H1 (cell line): Measurements from ENCODE around the gene CREBBP. TPM values are rescaled to one million over a fixed set of nuclear protein-coding genes. Genes with fewer than 3 reads are reported as not detected.

Experiments
- ATF2 ChIP-seq: IDR thresholded peaks from 2 replicates; pipeline ENCODE4 v1.6.1; 2012; ENCODE audit warnings: low read length, inconsistent platforms
- CHD2 ChIP-seq: IDR thresholded peaks from 2 replicates; pipeline ENCODE4 v1.6.1; 2012; ENCODE audit warnings: low read length, improper control_type of control experiment
- RBBP5 ChIP-seq: IDR thresholded peaks from 2 replicates; pipeline ENCODE4 v1.7.1; 2012; ENCODE audit warnings: low read depth, mild to moderate bottlenecking, inconsistent platforms, low read length, moderate library complexity, borderline replicate concordance
- RFX5 ChIP-seq: IDR thresholded peaks from 2 replicates; pipeline ENCODE4 v1.6.1; 2011; ENCODE audit warnings: low read depth, low read length, improper control_type of control experiment, borderline replicate concordance
- polyA plus RNA-seq, 7 experiments: library from polyadenylated mRNA; depleted of rRNA in 3 of 7; stranded (reverse) in 5 of 7; unstranded in 2 of 7; fragments of >200 nt in 5 of 7; fragments of 200-250 nt in 2 of 7; gene quantifications; 1 replicate in 5 of 7; 2 replicates in 1 of 7; 4 replicates in 1 of 7; pipeline versions ENCODE4 v1.2.1 to v1.2.3, GENCODE V29; 2011 to 2013; ENCODE audit warnings: missing spikeins in 2 of 7, mixed read lengths in 2 of 7
- total RNA-seq: library from RNA; stranded (reverse); fragmentation: NEBNext Ultra II Directional; extraction: Animal tissue kit (Norgen Biotek cat#: 25700); gene quantifications from 2 replicates; pipeline ENCODE4 v1.2.1, GENCODE V29; 2021

CREBBP gene
- total and polyA plus RNA-seq, 2 of the 8 experiments (the other 6 are each of a cell fraction or from before 2014, with no cell fraction given): 10.0 to 60.1 TPM

GRCh38 chr16:3837851-3838586 is 42.5 kb downstream of the CREBBP start (continued):
- TF ChIP-seq RBBP5 (no peak), ATF2 (no peak), RFX5 (no peak), CHD2 (no peak)
